HG03342 (cell line): ENCODE results near the gene RCN2.
A peak's percentile ranks its signal among the peaks of the same experiment; 100 is the strongest.
"Not testable (repeated sequence)": the region's sequence is repeated elsewhere in the genome, so short reads cannot be mapped to it uniquely, and the experiment has no call there.

Experiments used
- ATAC-seq: cut with Tn5 transposase; IDR thresholded peaks from one replicate; pipeline ENCODE4 v1.9.1; 2021; ENCODE audit warnings: mild to moderate bottlenecking, moderate library complexity; ENCODE audit not compliant: unreplicated experiment

Gene RCN2

DNA sequence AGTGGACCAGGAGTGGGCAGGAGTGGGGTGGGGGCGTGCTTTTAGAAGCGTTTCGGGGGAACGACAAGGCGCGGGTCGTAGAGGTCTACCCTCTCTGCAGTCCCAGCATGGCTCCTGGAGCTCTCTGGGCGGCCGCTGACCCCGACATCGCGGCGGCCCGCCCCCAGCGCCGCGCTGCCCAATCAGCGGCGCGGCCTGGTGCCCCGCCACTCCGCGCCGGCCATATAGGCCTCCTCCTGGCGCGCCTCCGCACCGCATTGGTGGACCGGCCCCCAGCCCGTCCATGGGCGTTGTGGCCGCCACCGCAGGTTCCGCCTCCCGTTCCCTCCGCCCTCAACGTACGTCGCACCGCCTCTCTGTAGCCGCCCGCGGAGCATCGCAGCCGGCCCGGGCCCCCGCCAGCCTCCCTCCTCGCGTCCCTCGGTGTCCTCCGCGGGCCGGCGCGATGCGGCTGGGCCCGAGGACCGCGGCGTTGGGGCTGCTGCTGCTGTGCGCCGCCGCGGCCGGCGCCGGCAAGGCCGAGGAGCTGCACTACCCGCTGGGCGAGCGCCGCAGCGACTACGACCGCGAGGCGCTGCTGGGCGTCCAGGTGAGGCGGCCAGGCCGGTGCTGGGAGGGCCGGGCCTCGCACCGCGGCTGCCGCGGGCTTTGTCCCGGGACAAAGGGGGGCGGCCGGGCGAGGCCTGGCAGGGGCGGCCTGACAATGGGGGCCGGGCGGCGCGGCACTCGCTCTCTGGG, at the start of gene RCN2:
RCN2 (plus strand) TSS at position 353 of the 738 bp plus-strand sequence; CDS start at position 446, 93 bp downstream.
- ATAC-seq: peak; percentile 97

DNA sequence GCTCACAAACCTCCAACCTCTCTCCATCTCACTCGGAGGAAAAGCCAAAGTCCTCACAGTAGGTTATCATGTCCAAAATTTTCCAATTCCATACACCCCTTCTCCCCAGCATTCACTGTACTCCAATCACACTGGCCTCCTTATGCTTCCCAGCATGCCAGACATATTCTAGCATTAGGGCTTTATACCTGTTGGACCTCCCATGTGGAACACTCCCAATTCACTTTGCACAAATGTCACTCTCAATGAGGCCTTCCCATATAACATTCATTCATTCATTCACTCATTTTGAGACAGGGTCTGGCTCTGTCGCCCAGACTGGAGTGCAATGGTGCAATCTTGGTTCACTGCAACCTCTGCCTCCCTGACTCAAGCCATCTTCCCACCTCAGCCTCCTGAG, 46.3 kb upstream of the RCN2 start:
- ATAC-seq: no peak

DNA sequence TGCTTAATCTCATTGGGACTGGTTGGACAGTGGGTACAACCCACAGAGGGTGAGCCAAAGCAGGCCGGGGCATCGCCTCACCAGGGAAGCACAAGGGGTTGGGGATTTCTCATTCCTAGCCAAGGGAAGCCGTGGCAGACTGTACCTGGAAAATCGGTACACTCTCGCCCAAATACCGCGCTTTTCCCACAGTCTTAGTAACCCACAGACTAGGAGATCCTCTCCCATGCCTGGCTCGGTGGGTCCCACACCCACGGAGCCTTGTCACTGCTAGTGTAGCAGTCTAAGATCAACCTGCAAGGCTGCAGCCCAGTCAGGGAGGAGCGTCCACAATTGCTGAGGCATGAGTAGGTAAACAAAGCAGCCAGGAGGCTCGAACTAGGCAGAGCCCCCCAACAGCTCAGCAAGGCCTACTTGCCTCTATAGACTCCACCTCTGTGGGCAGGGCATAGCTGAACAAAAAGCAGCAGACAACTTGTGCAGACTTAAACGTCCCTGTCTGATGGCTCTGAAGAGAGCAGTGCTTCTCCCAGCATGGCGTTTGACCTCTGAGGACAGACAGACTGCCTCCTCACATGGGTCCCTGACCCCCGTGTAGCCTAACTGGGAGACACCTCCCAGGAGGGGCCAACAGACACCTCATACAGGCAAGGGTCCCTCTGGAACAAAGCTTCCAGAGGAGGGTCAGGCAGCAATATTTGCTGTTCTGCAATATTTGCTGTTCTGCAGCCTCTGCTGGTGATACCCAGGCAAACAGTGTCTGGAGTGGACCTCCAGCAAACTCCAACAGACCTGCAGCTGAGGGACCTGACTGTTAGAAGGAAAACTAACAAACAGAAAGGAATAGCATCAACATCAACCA, 44.0 kb upstream of the RCN2 start:
- not testable (repeated sequence) for ATAC-seq

- not testable (repeated sequence) for ATAC-seq
These were observed 38.7 kb upstream of the RCN2 start for GRCh38 chr15:76892836-76893235.

GRCh38 chr15:76894174-76894573, 37.4 kb upstream of the RCN2 start:
- ATAC-seq: no peak

- ATAC-seq: no peak
These were observed 33.4 kb upstream of the RCN2 start for GRCh38 chr15:76898102-76898501.

DNA sequence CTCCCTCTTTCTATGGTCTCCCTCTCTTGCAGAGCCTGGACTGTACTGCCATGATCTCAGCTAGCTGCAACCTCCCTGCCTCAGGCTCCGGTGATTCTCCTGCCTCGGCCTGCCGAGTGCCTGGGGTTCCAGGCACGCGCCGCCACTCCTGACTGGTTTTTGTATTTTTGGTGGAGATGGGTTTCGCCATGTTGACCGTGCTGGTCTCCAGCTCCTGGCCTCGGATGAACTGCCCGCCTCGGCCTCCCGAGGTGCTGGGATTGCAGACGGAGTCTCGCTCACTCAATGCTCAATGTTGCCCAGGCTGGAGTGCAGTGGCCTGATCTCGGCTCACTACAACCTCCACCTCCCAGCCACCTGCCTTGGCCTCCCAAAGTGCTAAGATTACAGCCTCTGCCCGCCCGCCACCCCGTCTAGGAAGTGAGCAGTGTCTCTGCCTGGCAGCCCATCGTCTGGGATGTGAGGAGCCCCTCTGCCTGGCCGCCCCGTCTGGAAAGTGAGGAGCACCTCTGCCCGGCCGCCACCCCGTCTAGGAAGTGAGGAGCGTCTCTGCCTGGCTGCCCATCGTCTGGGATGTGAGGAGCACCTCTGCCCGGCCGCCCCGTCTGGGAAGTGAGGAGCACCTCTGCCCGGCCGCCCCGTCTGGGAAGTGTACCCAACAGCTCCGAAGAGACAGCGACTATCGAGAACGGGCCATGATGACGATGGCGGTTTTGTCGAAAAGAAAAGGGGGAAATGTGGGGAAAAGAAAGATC, 32.2 kb upstream of the RCN2 start:
- ATAC-seq: not testable (repeated sequence)

GRCh38 chr15:76899931-76900310, 31.6 kb upstream of the RCN2 start:
- not testable (repeated sequence) for ATAC-seq

- no peak for ATAC-seq
These were observed 29.6 kb upstream of the RCN2 start for GRCh38 chr15:76901965-76902364.

DNA sequence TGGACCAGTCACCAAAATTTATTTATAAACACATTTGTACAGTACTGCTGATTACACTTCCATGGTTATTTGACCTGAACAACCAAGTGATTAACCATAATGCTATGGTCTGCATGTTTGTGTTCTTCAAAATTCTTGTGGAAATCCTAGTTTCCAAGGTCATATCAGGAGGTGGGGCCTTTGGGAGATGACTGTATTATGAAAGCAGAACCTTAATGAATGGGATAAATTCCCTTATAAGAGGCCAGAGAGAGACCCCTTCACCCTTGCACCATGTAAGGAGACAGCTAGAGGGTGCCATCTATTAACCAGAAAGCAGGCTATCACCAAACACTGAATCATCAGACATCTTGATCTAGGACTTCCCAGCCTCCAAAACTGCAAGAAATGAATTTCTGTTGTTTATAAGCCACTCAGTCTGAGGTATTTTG, 28.3 kb upstream of the RCN2 start:
- no peak for ATAC-seq

GRCh38 chr15:76904461-76905012, 27.0 kb upstream of the RCN2 start:
- ATAC-seq: peak; percentile 5

GRCh38 chr15:76905013-76905839, 26.3 kb upstream of the RCN2 start, which contains the start of gene SCAPER:
SCAPER (minus strand) TSS chr15:76905340; CDS start chr15:76883817, 21,523 bp downstream.
- peak; percentile 83 for ATAC-seq

- ATAC-seq: no peak
These were observed 25.7 kb upstream of the RCN2 start for GRCh38 chr15:76905855-76906254.

DNA sequence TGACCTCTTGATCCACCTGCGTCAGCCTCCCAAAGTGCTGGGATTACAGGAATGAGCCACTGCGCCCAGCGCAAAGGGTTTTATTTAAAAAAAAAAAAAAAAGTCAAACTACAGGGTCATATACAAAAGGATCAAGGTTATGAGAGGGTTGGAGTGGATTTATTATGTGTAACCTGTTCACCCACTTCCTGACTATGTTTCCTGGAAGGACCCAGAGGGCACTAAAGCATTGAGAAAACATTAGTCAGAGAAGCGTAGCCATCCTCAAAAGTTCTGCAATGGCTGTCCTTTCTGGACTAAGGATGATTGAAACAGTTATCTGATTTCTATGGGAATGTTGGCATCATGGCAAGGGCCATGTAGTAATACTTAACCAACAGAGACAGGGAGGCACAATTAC, 19.1 kb upstream of the RCN2 start:
- ATAC-seq: no peak

DNA sequence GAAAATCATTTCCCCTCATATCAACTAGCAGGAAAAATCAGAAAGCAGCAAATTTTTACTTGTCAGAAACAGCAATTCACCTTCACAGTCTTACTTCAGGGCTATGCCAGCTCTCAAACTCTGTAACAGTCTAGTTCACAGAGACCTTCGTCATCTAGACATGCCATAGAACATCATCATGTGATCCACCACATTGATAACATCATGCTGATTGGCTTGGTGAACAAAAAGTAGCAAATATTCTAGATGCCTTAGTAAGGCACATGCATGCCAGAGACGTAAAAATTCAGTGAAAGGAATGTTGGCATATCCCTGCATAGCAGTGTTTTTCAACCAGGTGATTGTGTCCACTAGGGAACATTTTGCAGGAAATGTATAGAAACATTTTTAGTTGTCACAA, 17.8 kb upstream of the RCN2 start:
- no peak for ATAC-seq

DNA sequence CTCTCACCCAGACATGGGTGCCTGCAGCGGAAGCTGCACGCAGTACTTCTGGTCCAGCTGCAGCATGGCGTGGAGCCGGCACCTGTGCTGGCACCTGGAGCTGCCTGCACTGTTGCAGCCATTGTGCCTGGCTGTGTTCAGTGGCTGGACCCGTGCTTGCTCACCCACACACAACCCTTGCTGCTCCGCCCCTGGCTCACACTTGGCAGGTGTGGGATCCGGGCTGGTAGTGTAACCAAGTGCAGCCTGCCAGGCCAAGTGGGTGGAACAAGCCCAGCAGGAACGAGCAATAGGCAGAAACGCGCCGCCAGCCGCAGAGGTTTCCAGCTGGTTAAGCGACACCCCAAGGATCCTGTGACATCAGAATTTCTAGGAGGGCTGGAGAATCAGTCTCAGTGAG, 15.2 kb upstream of the RCN2 start:
- no peak for ATAC-seq

DNA sequence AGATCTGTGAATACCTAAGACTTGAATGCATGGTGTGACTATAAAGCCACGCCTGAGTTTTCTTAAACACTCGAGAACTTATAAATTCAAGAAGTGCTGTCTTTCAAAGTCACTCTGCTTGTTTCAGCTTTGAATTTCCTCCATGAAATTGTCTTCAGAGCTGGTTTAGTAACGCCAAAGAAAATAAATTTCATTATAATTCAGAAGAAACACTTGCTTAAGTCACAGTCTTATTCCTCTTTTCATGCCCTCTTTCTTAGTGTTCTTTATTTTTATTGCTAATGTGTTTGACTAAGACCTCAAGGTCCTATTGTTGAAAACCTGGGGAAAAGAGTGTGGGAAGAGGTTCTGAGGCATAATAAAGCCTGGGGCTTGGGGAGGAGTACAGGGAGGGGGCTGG, 3.3 kb upstream of the RCN2 start:
- ATAC-seq: no peak

DNA sequence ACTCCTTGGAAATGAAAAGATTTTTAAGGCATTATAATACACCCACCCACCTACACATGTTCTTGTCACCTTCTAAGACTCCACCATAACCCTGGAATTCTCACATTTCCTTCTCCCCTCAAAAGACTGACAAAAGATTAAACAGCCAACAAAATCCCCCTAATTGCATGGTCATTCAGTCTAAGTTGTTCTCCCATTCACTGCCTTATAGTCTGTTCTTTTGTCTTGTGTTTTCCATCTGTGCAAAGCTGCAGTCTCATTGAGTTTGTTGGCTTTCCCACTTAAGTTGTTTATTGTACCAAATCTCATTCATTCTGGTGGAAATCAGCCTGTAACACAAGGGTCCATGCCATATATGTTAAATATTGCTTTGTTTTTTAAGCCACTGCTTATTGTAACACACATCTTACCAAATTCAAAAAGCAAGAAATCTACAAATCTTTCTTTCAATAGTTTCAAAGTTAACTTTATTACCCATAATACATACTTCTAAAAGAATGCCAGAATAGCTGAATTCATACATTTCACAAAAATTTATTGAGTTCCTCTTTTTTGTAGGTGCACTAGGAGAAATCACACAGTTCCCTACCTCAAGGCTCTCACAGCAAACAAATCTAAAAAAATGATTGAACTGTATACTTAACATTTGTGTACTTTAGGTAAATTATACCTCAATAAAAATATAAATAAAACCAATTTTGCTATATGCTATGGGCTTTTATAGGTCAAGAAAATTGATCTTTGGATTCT, 2.4 kb upstream of the RCN2 start:
- ATAC-seq: no peak

GRCh38 chr15:76930831-76931396, 635 bp upstream of the RCN2 start:
- ATAC-seq: no peak
